HG02885 (cell line): ENCODE data around the gene MAGEA8.
"Not testable (repeated sequence)": the region's sequence is repeated elsewhere in the genome, so short reads cannot be mapped to it uniquely, and the experiment has no call there.

Experiments
- ATAC-seq: cut with Tn5 transposase; IDR thresholded peaks from one replicate; pipeline ENCODE4 v1.9.1; 2021; ENCODE audit warnings: mild to moderate bottlenecking; ENCODE audit not compliant: unreplicated experiment, poor library complexity

MAGEA8 gene, protein sequence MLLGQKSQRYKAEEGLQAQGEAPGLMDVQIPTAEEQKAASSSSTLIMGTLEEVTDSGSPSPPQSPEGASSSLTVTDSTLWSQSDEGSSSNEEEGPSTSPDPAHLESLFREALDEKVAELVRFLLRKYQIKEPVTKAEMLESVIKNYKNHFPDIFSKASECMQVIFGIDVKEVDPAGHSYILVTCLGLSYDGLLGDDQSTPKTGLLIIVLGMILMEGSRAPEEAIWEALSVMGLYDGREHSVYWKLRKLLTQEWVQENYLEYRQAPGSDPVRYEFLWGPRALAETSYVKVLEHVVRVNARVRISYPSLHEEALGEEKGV

DNA sequence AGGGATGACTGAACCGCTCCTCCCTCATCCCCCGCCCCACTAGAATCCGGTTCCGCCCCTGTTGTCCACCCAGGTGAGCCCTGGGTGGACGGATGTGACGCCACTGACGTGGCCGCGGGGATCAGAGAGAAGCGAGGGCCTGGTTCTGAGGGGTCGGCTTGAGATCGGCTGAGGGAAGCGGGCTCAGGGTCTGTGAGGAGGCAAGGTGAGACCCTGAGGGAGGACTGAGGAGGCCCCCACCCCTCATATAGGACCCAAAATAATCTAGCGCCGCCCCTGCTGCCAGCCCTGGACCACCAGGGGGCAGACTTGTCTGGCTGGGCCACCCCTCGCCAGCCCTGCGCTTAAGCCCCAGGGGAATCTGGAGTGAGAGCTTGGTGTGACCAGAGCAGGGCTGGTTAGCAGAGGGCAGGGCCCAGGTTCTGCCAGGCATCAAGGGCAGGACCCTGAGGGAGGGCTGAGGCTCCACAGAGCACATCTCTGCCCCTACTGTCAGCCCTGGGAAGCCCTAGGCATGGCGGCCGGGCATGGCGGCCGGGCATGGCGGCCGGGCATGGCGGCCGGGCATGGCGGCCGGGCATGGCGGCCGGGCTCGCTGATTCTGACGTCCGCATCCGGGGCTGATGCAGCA is at the start of gene MAGEA8:
TSS of gene MAGEA8 (plus strand) at position 103 of the 631 bp plus-strand sequence. CDS start 3,090 bp downstream, outside the sequence.
- ATAC-seq: no peak

DNA sequence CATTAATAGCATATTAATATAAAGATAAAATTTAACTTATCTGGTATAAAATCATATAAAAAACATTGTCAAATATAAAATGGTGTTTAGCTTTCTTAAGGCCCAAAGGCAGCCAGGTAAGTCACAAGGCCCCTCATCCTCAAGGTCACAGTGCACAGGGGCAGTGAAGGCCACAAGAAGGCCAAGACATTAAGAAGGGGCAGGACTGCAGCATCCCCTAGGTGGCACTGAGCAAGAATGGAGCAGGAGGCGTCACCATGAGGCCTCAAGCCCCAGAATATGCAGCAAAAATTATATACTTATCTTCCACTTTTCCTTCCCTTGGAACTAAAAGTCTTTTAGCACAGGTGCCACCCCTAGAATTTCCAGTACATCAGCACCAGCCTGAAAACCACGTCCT is 49.5 kb upstream of the MAGEA8 start:
- no peak for ATAC-seq

DNA sequence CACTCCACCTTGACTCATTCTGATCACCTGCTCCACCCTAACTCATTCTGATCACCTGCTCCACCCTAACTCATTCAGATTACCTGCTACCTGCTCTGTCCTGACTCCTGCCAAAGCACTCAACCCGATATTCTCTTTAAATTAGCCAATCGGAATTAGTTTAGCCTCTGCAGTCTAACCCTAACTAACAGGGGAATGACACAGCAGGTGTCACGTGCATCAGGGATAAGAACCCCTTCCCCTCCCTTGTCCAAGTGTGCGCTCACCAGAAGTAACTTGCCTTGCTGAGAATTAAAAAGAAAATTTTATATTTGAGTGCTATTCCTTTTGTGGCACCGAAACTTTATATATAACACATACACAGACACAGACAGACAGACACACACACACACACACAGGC is 44.3 kb upstream of the MAGEA8 start:
- ATAC-seq: not testable (repeated sequence)

DNA sequence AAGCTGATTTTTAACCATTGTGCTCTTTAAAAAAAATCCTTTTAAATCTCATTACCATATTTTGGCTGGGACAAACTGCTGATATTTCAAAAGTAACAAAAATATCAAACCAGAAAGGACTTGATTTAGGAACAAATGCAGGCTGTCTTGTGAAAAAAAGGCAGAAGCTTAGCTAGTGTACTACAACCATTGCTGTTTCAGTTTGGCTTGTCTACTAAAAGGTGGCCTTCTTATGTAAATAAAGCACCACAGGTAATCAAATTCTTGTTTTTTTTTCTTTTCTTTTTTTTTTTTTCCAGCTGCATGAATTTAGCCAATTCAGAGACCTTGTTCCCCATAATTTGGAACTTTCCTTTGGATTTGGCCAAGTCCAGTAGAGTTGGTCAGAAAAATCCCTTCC is 43.8 kb upstream of the MAGEA8 start:
- no peak for ATAC-seq

DNA sequence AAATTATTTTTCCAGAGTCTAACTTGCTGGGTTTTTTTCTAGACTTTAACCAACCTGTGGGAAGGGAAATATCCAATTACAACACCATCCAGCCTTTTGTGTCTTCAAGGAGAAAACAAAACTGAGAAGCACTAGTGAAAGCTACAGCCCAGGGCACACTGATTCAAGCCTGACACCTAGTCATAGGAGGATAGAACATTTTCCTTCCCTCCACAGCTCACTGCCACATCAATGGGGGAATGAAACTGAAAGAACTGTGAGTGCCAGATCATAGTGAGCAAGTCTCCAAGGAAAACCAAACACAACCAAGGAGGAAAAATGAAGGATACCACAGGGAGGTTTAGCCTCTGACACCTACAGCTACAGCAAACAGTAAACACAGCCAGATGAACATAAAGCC is 43.3 kb upstream of the MAGEA8 start:
- peak; percentile 73 for ATAC-seq

DNA sequence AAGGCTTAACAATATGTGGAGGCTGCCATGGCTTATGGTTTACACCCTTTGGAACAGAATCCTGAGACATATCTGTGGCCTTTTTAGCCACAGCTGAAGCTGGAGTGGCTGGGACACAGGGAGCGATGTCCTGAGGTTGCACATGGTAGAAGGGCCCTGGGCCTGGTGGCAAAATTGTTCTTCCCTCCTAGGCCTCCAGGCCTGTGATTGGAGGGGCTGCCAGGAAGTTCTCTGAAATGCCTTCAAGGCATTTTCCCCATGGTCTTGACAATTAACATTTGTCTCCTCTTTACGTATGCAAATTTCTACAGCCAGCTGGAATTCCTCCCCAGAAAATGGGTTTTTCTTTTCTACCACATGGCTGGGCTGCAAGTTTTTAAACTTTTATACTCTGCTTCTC is 39.1 kb upstream of the MAGEA8 start:
- no peak for ATAC-seq

DNA sequence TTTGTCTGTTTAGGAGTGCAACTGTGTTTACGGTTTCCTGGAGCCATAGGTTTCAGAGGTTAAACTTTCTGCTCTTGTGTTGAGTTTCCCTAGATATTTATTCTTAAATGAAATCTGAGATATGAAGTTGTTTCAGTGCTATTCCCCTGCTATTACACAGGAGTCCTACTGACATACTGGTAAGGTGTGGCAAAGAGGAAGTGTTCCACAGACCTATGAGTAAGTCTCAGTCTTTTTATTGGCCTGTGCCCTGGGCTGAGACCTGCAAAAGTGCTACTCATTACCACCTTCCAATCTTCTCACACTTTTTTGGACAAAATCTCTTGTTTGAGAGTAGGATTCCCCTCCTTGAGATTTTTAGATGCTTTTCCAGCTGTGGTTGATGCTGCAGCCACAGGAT is 35.6 kb upstream of the MAGEA8 start:
- ATAC-seq: no peak

DNA sequence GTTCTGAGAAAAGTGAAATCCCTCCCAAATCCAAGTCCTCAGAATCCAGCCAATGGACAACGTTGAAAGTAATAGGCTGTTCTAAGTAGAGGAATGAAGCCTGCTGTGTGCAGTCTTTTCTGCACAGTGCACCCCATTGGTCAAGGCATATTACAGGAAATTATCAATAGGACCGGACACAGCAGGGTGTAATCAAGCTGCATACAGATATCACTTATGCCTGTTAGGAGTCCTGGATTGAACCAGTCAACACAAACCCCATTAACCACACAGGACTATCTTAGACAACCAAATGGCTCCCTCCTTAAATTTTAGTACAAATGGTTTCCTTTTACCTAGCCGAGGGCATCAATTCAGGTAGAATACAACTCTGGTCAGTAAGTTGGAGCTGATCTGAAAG is 34.2 kb upstream of the MAGEA8 start:
- no peak for ATAC-seq

DNA sequence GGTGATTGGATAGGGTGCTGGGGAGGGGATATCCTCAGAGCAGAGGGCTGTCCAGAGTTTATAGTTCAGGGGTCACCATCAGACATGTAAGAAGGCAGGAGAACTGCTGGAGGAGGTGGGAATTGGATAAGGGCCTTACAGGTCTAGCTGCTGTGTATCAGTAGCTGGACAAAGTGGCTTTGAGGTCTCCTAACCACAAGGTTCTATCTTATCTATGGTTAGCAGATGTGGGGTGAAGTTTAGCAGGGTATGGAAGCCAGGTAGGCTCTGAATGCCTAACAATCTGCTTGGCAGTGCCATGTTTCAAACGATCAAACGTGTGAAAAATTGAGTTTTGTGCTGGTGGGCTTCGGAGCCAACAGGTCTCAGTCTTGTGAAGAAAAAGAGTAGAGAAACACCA is 32.1 kb upstream of the MAGEA8 start:
- no peak for ATAC-seq

DNA sequence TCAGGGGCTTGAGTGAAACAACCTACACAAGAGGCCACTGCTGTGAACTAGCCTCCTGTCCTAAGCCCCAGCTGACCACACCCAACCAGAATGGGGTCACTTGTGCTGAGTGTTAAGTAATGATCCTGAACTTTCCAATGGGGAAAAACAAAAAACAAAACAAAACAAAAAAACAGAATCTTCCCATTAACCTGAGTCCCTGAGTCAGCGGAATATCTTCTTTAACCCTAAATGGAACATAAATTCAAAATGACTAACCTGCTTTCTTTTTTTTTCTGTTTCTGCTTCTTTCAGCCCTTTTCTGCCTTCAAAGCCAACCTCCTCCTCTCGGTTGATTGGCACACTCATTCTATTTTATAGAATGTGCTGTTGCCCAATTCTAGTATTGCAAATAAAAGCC is 31.2 kb upstream of the MAGEA8 start:
- ATAC-seq: no peak

DNA sequence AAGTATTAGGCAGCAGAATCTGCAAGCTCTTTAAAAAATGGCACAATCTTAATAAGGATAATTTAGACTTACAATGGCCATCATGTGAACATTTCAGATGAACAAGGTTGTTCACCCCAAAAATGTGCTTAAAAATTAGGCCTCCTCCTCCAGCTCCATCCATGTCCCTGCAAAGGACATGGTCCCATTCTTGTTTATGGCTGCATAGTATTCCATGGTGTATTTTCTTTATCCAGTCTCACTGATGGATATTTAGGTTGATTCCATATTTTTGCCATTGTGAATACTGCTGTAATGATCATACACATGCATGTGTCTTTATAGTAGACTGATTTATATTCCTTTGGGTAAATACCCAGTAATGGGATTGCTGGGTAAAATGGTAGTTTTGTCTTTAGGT is 29.1 kb upstream of the MAGEA8 start:
- no peak for ATAC-seq

DNA sequence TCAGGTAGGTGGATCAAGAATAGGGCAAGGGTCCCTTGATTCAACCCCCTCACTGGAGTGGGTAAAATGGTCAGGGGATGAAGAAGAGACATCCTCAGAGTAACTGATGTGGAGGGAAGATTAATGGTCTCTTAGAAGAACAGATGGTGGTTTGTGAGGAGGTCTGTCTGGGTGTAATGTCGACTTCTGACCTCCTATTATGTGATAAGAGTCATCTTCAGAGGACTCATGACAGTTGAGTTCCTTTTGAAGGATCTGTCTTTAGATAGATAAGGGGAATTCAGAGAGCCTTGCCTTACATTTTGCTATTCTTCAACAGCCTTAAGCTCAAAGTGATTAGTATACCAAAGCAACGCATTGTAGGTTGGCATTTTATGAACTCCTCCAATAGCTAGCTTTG is 27.1 kb upstream of the MAGEA8 start:
- no peak for ATAC-seq

DNA sequence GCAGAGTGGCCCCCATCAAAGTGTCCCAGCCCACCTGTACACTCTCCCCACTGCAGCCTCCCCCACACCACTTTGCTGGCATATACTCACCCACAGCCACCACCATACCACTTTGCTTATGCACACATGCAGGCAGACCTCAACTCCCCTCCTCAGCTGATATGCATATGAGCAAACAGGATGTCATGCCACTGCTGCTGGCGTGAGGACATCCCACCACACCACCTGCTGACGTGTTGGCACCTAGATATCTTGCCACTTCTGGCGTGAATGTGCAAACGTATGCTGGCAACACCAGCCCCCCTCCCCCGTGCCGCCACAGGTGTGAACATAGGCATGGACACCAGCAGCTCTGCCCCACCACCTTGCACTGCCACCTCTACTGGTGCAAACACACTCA is 22.4 kb upstream of the MAGEA8 start:
- ATAC-seq: no peak

DNA sequence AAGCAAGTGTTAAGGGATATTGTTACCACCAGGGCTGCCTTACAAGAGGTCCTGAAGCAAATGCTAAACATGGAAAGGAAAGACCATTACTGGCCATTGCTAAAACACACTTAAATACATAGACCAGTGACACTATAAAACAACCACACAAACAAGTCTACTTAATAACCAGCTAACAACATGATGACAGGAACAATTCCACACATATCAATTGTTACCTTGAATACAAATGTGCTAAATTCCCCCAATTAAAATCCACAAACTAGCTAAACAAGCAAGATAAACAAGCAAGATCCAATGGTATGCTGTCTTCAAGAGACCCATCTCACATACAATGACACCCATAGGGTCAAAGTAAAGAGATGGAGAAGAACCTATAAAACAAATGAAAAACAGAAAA is 20.5 kb upstream of the MAGEA8 start:
- ATAC-seq: no peak

DNA sequence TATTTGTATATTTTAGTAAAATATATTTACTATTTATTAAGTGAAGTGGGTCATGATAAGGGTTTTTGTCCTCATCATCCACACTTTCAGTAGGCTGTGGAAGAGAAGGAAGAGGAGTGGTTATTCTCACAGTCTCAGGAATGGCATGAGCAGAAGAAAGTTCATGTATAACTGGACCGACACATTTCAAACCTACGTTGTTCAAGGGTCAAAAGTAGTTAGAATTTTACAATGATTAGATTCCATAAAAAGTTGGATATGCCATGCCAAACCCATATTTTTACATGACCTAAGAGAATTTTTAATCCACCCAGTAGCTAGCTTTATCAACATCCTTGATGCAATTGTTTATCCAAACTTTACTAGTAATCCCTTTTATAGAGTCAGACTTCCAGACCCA is 15.6 kb upstream of the MAGEA8 start:
- ATAC-seq: no peak

DNA sequence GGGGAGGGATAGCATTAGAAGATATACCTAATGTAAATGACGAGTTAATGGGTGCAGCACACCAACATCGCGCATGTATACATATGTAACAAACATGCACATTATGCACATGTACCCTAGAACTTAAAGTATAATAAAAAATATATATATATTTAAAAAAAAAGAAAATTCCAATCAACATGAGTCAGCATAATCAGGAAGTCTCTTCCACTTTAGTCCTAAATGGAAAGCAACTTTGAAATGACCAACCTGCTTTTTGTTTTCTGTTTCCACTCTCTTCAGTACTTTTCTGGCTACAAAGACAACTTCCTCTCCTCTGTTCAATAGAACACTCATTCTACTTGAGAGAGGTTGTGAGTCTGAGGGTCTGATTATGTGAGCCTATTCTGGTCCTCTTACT is 13.5 kb upstream of the MAGEA8 start:
- no peak for ATAC-seq

DNA sequence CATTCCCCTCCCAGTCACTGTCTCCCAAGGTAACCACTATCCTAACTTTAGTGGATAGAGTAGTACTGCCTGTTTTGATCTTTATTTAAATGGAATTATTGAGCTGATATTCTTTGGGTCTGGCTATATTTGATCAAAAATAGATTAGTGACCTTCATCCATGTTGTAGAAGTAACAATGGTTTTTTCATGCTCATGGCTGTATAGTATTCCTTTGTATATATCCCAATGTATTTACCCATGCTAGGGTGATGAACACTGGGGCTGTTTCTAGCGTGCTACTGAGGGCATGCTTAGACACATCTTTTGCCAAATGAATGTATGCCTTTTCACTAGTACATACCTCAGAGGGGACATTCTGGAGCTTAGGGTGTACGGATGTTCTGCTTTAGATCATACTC is 10.1 kb upstream of the MAGEA8 start:
- ATAC-seq: no peak

DNA sequence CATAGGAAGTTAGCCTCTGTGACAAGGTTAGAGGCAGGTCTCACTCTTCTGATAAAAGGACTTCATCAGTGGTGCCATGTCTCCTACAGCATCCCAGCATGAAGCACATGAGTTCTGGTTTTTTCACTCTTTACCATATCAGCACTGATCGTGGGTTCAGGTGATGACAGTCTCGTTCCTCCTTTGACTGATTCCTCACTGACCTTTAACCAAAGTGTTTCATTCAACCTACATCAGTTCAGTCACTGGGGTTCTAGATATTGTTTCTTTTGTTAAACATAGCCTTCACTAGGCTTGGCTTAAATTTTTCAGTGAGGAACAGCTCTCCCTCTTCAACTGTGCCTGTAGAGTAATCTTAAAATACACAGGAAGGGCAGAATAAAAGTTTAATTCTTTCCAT is 9.6 kb upstream of the MAGEA8 start:
- no peak for ATAC-seq

DNA sequence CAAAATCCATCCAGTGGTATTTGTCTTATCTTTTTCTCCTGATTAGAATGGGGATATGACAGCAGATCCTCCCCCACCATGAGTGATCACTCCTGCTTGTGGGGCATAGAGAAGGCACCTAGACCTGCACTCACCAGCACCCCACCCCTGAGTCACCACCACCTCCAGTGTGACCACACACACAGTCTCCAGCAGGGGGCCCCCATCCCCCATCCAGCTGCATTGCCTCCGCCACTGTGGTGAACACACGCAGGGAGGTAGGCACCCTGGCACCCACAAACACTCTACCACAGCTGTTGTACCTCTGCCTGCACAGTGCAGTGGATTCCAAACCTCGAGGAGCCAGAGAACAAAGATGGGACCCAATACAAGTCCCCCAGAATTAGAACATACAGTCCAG is 9.0 kb upstream of the MAGEA8 start:
- ATAC-seq: peak; percentile 99

DNA sequence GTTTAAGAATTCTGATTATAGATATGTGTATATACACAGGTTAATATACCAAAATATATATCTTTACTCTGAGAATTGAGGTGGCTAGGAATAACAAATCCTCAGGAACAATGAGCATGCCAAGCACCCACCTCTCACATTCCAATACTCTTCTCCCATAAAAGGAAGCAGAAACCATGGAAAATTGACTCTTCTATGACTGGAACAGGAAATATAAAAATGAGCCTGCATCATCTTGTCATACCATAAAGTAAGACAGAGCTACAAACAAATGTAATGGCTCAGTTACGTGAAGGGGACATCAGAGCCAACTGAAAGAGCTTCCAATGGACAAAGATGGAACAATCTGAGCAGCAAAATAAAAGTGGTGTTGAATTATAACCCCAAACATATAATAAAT is 3.8 kb upstream of the MAGEA8 start:
- ATAC-seq: no peak

DNA sequence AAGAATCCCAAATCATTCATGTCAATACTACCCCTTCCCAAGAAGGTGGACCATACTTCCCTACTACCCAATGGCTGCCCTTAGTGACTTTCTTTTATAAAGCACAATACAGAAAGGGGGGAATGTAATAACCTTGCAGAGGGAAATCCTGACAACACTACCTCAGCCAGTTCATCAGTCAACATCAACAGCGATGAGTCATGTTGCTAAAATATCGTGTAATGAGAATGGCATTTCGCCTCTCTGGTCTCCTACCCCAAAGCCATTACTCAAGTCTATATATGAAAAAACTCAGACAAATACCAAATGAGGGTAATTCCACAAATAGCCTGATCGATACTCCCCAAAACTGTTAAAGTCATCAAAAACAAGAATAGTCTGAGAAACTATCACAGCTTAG is 3.3 kb upstream of the MAGEA8 start:
- no peak for ATAC-seq

DNA sequence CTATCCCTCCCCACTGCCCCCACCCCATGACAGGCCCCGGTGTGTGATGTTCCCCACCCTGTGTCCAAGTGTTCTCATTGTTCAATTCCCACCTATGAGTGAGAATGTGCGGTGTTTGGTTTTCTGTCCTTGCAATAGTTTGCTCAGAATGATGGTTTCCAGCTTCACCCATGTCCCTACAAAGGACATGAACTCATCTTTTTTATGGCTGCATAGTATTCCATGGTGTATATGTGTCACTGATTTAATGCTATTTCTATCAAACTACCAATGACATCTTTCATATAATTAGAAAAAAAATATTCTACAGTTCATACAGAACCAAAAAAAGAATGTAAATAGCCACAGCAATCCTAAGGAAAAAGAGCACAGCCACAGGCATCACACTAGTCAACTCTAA is 9.8 kb downstream of the MAGEA8 start:
- ATAC-seq: not testable (repeated sequence)
